SK-N-SH treated with all-trans-retinoic acid at 6 μM for 48 hours (cell line): ENCODE measurements around the gene TNFRSF11A.

Experiments used
- ATAC-seq: fragments of 200-7000 bp; cut with Tn5 transposase; 3 replicates; pipeline ENCODE4 v1.9.1; 2020; ENCODE audit warnings: mild to moderate bottlenecking, moderate library complexity
- ARNTL ChIP-seq: fragments of 450-650 bp; formaldehyde crosslinking; IDR thresholded peaks from 2 replicates; pipeline ENCODE4 v1.5.0; 2020; ENCODE audit warnings: low read depth, mild to moderate bottlenecking, moderate library complexity, borderline replicate concordance
- BACH2 ChIP-seq: fragments of 250-450 bp; sonication (Bioruptor Pico); IDR thresholded peaks from 2 replicates; pipeline ENCODE4 v1.9.0; 2021; ENCODE audit warnings: mild to moderate bottlenecking, borderline replicate concordance
- CREB5 ChIP-seq: fragments of 250-450 bp; sonication (Bioruptor Pico); IDR thresholded peaks from 2 replicates; pipeline ENCODE4 v1.5.1; 2020; ENCODE audit warnings: low read depth, mild to moderate bottlenecking, moderate library complexity
- CSDC2 ChIP-seq: fragments of 250-450 bp; sonication (Bioruptor Pico); IDR thresholded peaks from 2 replicates; pipeline ENCODE4 v1.5.0; 2020; ENCODE audit warnings: mild to moderate bottlenecking, moderate library complexity
- CSRNP3 ChIP-seq: fragments of 250-450 bp; sonication (Bioruptor Pico); IDR thresholded peaks from 2 replicates; pipeline ENCODE4 v1.5.1; 2021; ENCODE audit warnings: mild to moderate bottlenecking, moderate library complexity
- ESRRG ChIP-seq: fragments of 250-450 bp; sonication (Bioruptor Pico); IDR thresholded peaks from 2 replicates; pipeline ENCODE4 v1.6.1; 2021; ENCODE audit warnings: mild to moderate bottlenecking
- GLIS3 ChIP-seq: fragments of 250-450 bp; sonication (Bioruptor Pico); IDR thresholded peaks from 2 replicates; pipeline ENCODE4 v1.5.0; 2020; ENCODE audit warnings: mild to moderate bottlenecking, moderate library complexity
- ISL1 ChIP-seq: fragments of 250-450 bp; sonication (Bioruptor Pico); IDR thresholded peaks from 2 replicates; pipeline ENCODE4 v2.1.2; 2022; ENCODE audit warnings: mild to moderate bottlenecking, moderate library complexity
- OSR1 ChIP-seq: fragments of 250-450 bp; sonication (Bioruptor Pico); IDR thresholded peaks from 2 replicates; pipeline ENCODE4 v1.8.0; 2022; ENCODE audit warnings: moderate library complexity, mild to moderate bottlenecking, inconsistent platforms
- PATZ1 ChIP-seq: fragments of 250-450 bp; sonication (Bioruptor Pico); IDR thresholded peaks from 2 replicates; pipeline ENCODE4 v1.8.0; 2020; ENCODE audit warnings: mild to moderate bottlenecking, moderate library complexity, borderline replicate concordance
- POU6F1 ChIP-seq: fragments of 250-450 bp; sonication (Bioruptor Pico); IDR thresholded peaks from 2 replicates; pipeline ENCODE4 v1.8.0; 2021; ENCODE audit warnings: low read depth, mild to moderate bottlenecking, moderate library complexity, borderline replicate concordance
- PPARA ChIP-seq: fragments of 250-450 bp; sonication (Bioruptor Pico); IDR thresholded peaks from 2 replicates; pipeline ENCODE4 v1.5.0; 2020; ENCODE audit warnings: mild to moderate bottlenecking, borderline replicate concordance
- RARB ChIP-seq: fragments of 250-450 bp; sonication (Bioruptor Pico); IDR thresholded peaks from 2 replicates; pipeline ENCODE4 v1.8.0; 2021; ENCODE audit warnings: mild to moderate bottlenecking, moderate library complexity
- SNAI2 ChIP-seq: fragments of 250-450 bp; sonication (Bioruptor Pico); IDR thresholded peaks from 2 replicates; pipeline ENCODE4 v1.5.0; 2020; ENCODE audit warnings: mild to moderate bottlenecking, moderate library complexity
- TCF4 ChIP-seq: fragments of 250-450 bp; sonication (Bioruptor Pico); IDR thresholded peaks from 2 replicates; pipeline ENCODE4 v1.8.0; 2021; ENCODE audit warnings: mild to moderate bottlenecking, moderate library complexity, borderline replicate concordance
- TOX ChIP-seq: fragments of 250-450 bp; sonication (Bioruptor Pico); IDR thresholded peaks from 2 replicates; pipeline ENCODE4 v1.8.0; 2021; ENCODE audit warnings: mild to moderate bottlenecking, moderate library complexity, borderline replicate concordance
- TSHZ2 ChIP-seq: fragments of 250-450 bp; sonication (Bioruptor Pico); IDR thresholded peaks from 2 replicates; pipeline ENCODE4 v1.5.0; 2020; ENCODE audit warnings: mild to moderate bottlenecking, moderate library complexity
- ZC3H10 ChIP-seq: fragments of 250-450 bp; sonication (Bioruptor Pico); IDR thresholded peaks from 2 replicates; pipeline ENCODE4 v1.5.1; 2021; ENCODE audit warnings: mild to moderate bottlenecking, moderate library complexity
- ZFP3 ChIP-seq: fragments of 250-450 bp; sonication (Bioruptor Pico); IDR thresholded peaks from 2 replicates; pipeline ENCODE4 v1.5.0; 2020; ENCODE audit warnings: mild to moderate bottlenecking, moderate library complexity
- ZFP30 ChIP-seq: fragments of 450-650 bp; formaldehyde crosslinking; IDR thresholded peaks from 2 replicates; pipeline ENCODE4 v1.5.0; 2022; ENCODE audit warnings: mild to moderate bottlenecking, moderate library complexity

Gene TNFRSF11A

GRCh38 chr18:62357079-62357719, 32.1 kb downstream of the TNFRSF11A start:
- TF ChIP-seq PATZ1 (CRISPR knock-in tag) (no peak), ESRRG (CRISPR knock-in tag) (no peak), TSHZ2 (no peak), ZC3H10 (CRISPR knock-in tag) (no peak), OSR1 (no peak), CSDC2 (CRISPR knock-in tag) (no peak), ISL1 (CRISPR knock-in tag) (no peak), GLIS3 (no peak), BACH2 (no peak), RARB (CRISPR knock-in tag) (no peak), CREB5 (CRISPR knock-in tag) (no peak), POU6F1 (no peak), CSRNP3 (no peak), TOX (CRISPR knock-in tag) (no peak), SNAI2 (CRISPR knock-in tag) (no peak), PPARA (no peak)
- ATAC-seq = no peak

- ATAC-seq = no peak
These were observed 35.7 kb downstream of the TNFRSF11A start for GRCh38 chr18:62360805-62361204.

More at GRCh38 chr18:62360805-62361204, 35.7 kb downstream of the TNFRSF11A start:
- TF ChIP-seq PATZ1 (CRISPR knock-in tag) (no peak), ZFP3 (CRISPR knock-in tag) (no peak), ZC3H10 (CRISPR knock-in tag) (no peak), ISL1 (CRISPR knock-in tag) (no peak), SNAI2 (CRISPR knock-in tag) (no peak), ARNTL (CRISPR knock-in tag) (no peak), TCF4 (no peak), ZFP30 (CRISPR knock-in tag) (no peak), TSHZ2 (no peak)
- TF ChIP-seq, all 23 proteins: peak for 0
